HG02973 (cell line): ENCODE data around the gene GUK1.
"Not testable (repeated sequence)": the region's sequence is repeated elsewhere in the genome, so short reads cannot be mapped to it uniquely, and the experiment has no call there.

Experiments used
- ATAC-seq: cut with Tn5 transposase; IDR thresholded peaks from one replicate; pipeline ENCODE4 v1.9.1; 2021; ENCODE audit warnings: moderate library complexity; ENCODE audit not compliant: unreplicated experiment

Gene GUK1

GRCh38 chr1:228104526-228105269, 35.4 kb upstream of the GUK1 start:
- no peak for ATAC-seq

DNA sequence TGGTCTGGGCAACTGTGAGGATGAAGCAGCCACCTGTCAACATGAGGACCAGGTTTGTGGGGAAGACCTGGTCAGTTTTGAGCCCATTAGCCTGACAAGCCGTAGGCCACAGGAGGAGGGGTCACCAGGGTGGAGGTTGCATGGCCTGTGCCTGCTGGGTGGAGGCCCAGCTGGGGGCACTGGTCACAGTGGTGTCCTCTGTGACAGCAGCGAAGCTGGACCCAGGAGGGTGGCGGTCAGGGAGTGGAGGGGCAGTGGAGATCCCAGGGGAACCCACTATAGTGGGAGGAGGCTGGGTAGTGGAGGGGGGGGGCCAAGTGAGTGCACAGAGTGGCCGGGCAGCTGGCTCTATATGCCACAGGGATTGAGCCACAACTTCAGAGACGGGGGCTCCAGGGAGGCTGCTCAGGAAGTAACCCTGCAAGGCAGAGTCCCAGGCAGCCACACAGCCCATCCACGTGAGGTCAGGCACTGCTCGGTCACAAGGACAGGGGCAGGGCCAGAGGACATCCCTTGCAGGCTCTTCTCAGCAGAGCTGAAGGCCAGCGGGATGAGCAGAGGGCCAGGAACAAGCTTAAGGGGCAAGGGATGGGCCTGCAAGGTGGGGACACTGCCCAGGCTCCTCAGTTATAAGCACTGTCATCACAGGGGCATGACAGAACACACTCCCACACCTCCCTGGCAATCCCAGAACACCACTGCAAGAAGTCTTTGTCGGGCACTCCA, 34.6 kb upstream of the GUK1 start:
- no peak for ATAC-seq

- ATAC-seq: no peak
These were observed 33.9 kb upstream of the GUK1 start for GRCh38 chr1:228105996-228106799.

- no peak for ATAC-seq
These were observed 33.4 kb upstream of the GUK1 start for GRCh38 chr1:228106800-228107054.

DNA sequence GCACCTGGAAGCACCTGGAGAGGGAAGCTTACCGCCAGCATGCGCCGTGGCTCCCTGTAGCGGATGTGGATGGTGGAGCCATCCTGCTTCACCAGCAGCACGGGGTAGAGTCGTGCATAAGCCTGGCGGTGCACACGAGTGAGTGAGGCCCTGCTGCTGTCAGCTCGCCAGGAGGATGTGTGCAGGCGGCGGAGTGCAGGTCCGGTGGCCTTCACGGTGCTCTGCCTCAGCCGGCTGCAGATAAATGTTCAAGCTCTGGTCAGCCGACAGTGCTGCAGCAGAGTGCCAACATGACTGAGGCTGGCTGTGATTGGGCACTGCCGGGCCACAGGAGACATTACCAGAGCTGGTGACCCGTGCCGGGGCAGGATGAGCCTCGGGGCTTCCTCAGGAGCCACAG, 32.4 kb upstream of the GUK1 start:
- no peak for ATAC-seq

DNA sequence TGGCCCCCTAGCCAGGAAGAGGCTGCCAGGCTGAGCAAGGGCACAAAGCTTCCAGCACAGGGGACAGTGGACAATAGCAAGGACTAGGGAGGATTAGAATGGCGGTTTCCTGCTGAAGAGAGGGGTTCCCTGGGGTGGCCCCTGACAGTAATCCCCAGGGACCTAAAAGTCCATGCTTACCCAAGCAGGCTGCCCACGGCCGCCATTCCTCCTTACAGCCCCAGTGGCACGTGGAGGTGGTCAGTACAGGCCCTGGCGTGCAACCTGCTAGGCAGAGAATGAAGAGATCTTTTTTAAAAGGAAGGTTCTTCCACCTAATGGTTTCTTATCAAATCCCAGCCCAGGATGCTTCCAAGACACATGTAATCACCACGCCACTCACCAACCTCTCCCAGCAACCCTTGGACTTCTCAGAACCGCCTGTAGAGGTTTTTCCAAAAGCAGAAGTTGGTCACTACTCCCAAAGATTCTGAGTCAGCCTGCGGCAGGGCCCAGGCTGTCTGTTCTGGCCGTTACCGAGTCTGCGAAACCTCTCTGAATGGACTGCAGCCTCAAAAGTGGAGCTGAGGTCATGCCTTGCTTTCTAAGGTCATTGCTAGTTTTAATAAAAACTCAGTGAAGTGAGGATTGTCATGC, 31.9 kb upstream of the GUK1 start:
- ATAC-seq: no peak

DNA sequence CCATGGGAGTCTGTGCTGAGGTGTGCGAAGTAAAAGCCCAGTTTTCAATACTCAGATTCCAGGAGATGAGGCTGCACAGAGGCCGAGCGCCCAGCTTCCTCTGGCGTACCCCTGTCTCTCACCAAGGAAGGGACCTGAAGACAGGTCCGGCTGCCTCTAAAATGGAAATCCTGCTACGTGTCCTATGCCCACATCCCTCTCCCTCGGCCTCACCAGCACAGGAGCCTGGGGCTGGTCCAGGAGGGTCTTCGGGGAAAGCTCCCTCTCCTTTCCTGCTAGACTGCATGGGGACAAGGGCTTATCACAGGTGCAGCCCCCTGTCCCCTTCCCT, 31.4 kb upstream of the GUK1 start:
- no peak for ATAC-seq

DNA sequence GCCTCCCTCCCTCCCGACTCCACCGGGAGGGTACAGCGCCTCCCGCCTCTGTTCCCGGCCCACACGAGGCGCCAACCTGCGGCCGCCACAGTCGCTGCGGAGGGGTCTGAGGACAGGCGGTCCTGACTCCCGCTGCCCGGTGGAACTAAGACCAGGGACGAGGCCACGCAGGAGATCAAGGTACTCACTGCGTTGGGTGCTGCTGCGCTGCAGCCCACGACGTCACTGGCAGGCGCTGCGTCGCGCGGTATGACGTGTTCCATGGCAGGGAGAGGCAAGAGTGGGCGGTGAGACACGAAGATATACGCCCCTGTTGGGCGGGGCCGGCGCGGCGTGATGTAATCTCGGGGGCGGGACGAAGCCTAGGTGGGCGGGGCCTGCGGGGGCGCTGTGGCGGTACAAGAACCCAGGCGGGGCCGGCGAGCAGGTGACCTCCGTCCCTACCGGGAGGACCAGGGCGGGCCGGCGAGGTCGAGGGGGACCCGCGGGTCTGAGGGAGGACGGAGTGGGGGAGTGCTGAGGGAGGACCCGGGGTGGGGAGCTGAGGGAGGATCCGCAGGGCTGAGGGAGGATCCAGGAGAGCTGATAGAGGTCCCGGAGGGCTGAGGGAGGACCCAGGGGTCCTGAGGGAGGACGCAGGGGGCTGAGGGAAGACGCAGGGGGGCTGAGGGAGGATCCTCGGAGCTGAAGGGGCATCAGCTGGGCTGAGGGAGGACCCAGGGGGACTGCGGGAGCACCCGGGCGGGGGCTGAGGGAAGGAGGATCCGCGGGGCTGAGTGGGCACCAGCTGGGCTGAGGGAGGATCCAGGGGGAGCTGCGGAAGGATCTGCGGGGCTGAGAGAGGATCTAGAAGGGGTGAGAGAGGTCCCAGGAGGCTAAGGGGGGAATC, 30.8 kb upstream of the GUK1 start, which contains the start of gene MRPL55:
Gene MRPL55, minus strand, starts transcription at position 227 of the 889 bp plus-strand sequence. CDS start 1,039 bp downstream, outside the sequence.
- ATAC-seq: peak; percentile 75

DNA sequence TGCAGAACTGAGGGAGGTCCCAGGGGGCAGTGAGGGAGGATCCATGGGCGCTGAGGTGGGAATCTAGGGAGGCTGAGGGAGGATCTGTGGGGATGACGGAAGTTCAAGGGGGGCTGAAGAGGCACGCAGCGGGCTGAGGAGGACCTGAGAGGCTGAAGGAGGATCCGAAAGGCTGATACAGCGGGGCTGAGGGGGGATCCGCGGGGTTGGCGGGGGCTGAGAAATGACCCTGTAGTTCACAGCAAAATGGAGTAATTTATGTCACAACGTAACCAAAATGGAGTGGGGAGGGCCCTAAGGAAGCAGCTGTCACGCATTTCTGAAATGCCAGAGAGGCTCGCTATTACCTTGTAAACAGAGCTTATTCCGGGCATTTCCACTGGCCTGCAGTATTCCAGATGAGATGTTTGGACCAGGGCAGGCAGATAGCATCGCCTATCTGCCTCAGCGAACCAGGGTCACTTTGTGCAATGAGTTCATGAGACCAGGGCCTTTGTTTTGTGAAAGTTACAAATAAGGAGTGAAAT, 30.1 kb upstream of the GUK1 start:
- ATAC-seq: no peak

DNA sequence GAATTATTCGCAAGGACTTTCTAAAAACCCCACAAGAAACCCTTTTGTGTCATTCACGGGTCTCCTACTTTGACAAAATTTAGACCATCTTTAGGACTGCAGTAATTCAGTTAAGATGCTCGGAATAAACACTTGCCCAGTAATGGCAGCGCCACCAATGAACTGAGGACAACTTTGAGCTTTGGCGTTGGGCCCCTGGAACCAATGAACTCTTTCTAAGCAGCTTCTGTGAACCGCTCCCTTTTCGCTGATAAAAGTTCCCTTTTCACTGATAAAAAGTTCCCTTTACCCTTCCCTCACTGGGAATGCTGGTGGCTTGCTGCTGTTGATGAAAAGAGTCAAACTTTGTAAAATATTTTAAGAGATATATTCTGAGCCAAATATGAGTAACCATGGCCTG, 29.5 kb upstream of the GUK1 start:
- no peak for ATAC-seq

DNA sequence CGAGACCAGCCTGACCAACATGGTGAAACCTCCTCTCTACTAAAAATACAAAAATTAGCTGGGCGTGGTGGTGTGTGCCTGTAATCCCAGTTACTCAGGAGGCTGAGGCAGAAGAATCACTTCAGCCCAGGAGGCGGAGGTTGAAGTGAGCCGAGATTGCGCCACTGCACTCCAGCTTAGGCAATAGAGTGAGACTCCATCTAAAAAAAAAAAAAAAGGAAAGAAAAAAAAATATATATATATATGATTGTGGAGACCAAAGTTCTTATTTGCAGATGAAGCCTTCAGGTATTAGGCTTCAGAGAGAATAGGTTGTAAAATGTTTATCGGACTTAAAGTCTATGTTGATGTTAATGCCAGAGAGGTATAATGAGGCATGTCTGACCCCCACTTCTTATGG, 28.8 kb upstream of the GUK1 start:
- ATAC-seq: not testable (repeated sequence)

GRCh38 chr1:228112167-228112566, 27.9 kb upstream of the GUK1 start:
- no peak for ATAC-seq

GRCh38 chr1:228112617-228113016, 27.5 kb upstream of the GUK1 start:
- ATAC-seq: no peak

- no peak for ATAC-seq
These were observed 25.3 kb upstream of the GUK1 start for GRCh38 chr1:228114827-228115226.

DNA sequence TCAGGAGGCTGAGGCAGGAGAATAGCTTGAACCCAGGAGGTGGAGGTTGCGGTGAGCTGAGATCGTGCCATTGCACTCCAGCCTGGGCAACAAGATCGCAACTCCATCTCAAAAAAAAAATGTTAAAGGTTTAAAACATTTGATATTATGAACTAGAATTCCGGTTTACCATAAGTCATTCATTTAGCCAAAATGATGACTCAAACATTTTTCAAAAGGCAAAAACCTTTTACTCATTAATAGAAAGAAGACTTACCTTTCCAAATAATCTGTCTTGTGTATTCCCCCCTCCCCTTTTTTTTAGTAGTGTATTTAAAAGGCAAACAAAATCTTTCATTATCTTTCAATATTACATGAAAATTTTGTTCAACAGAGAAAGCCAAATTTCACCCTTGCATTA, 22.7 kb upstream of the GUK1 start:
- no peak for ATAC-seq

- ATAC-seq: no peak
These were observed 22.0 kb upstream of the GUK1 start for GRCh38 chr1:228118040-228118439.

- no peak for ATAC-seq
These were observed 19.7 kb upstream of the GUK1 start for GRCh38 chr1:228120351-228120750.

DNA sequence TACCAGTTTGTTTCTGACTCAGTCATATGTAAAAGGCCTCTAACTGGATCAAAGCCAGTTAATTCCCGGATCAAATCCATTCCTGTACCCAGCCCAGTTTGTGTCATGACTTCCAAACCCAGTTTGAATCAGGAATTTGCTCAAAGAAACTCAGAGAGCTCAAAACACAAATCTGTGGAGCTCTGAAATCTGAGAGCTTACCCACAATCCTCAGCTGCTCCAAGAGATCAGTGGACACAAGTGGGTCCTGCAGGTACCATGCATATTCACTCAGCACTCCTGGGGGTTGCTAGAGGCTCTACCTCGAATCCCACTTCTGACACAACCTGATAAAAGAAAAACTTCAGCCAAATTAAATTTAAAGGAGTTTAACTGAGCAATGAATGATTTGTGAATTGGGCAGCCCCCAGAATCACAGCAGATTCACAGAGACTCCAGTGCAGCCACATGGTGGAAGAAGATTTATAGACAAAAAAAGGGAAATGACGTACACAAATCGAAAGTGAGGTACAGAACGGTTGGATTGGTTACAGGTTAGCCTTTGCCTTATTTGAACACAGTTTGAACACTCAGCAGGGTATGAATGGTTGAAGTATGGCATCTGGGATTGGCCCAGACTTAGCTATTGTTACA, 19.1 kb upstream of the GUK1 start:
- ATAC-seq: no peak

GRCh38 chr1:228122921-228123441, 17.1 kb upstream of the GUK1 start:
- no peak for ATAC-seq

DNA sequence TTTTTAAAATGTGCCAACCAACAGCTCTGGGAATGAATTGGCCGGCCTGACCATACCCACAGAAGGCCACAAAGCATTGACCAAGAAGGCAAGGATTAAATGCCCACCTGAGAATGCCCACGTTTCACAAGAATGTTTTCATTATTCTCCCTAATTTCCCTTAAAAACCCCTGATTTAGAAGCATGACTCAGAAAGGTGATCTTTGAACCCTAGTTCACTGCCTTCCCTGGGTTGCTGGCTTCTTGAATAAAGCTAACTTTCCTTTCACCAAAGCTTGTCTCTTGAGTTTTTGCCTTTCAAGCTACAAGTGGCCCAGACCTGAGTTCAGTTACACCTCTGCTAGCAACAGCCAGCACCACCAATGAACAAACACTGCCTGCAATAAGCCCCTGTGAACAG, 16.6 kb upstream of the GUK1 start:
- ATAC-seq: no peak
